Glutamatergic neuron (in vitro differentiated cells): ENCODE data around the gene ADA. TPM values are rescaled to one million over a fixed set of nuclear protein-coding genes. Genes with fewer than 3 reads are reported as not detected.

Experiments used
- DNase-seq: peaks from one replicate; pipeline ENCODE4 v3.0.0; 2022
- H3K27ac Mint-ChIP-seq: one replicate; pipeline ENCODE4 v1.8.0; 2020; ENCODE audit warnings: mild to moderate bottlenecking, mixed read lengths, inconsistent platforms; ENCODE audit not compliant: unreplicated experiment
- H3K27me3 Mint-ChIP-seq: one replicate; pipeline ENCODE4 v1.8.0; 2020; ENCODE audit warnings: mild to moderate bottlenecking, moderate library complexity, mixed read lengths, inconsistent platforms; ENCODE audit not compliant: unreplicated experiment
- H3K36me3 Mint-ChIP-seq: one replicate; pipeline ENCODE4 v1.8.0; 2020; ENCODE audit warnings: mild to moderate bottlenecking, mixed read lengths, inconsistent platforms; ENCODE audit not compliant: unreplicated experiment
- H3K4me1 Mint-ChIP-seq: one replicate; pipeline ENCODE4 v1.8.0; 2020; ENCODE audit warnings: mild to moderate bottlenecking, low read depth, mixed read lengths, inconsistent platforms; ENCODE audit not compliant: unreplicated experiment
- H3K4me3 Mint-ChIP-seq: one replicate; pipeline ENCODE4 v1.8.0; 2020; ENCODE audit warnings: mild to moderate bottlenecking, mixed read lengths, inconsistent platforms; ENCODE audit not compliant: unreplicated experiment
- H3K9me3 Mint-ChIP-seq: one replicate; pipeline ENCODE4 v1.8.0; 2020; ENCODE audit warnings: mild to moderate bottlenecking, moderate library complexity, mixed read lengths, inconsistent platforms; ENCODE audit not compliant: unreplicated experiment
- total RNA-seq: library from RNA; stranded (reverse); fragmentation: NEBNext Ultra II Directional; extraction: Animal tissue kit (Norgen Biotek cat#: 25700); gene quantifications from one replicate; pipeline ENCODE4 v1.2.1, GENCODE V29; 2021; ENCODE audit not compliant: unreplicated experiment
- TF ChIP-seq, protein P1 (sequence below): fragments of 200-600 bp; sonication (generic); IDR thresholded peaks from one replicate; pipeline ENCODE4 v1.5.0; 2021; ENCODE audit not compliant: partially characterized antibody, unreplicated experiment

ADA gene
- total RNA-seq, 1 donor from 2014 or later, result 3.1 TPM

- Mint-ChIP-seq H3K27me3 (peaks cover 3% of the 10 kb centered on the region), H3K9me3 (no peaks in the 10 kb centered on the region), H3K36me3 (no peaks in the 10 kb centered on the region), H3K4me3 (no peak overlapping the region), H3K4me1 (peaks cover 5% of the 10 kb centered on the region), H3K27ac (no peak overlapping the region)
- no peak for DNase-seq
- TF ChIP-seq, protein P1, sequence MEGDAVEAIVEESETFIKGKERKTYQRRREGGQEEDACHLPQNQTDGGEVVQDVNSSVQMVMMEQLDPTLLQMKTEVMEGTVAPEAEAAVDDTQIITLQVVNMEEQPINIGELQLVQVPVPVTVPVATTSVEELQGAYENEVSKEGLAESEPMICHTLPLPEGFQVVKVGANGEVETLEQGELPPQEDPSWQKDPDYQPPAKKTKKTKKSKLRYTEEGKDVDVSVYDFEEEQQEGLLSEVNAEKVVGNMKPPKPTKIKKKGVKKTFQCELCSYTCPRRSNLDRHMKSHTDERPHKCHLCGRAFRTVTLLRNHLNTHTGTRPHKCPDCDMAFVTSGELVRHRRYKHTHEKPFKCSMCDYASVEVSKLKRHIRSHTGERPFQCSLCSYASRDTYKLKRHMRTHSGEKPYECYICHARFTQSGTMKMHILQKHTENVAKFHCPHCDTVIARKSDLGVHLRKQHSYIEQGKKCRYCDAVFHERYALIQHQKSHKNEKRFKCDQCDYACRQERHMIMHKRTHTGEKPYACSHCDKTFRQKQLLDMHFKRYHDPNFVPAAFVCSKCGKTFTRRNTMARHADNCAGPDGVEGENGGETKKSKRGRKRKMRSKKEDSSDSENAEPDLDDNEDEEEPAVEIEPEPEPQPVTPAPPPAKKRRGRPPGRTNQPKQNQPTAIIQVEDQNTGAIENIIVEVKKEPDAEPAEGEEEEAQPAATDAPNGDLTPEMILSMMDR, result no peak
Observed at GRCh38 chr20:44572551-44573500, 78.7 kb downstream of the ADA start.

DNA sequence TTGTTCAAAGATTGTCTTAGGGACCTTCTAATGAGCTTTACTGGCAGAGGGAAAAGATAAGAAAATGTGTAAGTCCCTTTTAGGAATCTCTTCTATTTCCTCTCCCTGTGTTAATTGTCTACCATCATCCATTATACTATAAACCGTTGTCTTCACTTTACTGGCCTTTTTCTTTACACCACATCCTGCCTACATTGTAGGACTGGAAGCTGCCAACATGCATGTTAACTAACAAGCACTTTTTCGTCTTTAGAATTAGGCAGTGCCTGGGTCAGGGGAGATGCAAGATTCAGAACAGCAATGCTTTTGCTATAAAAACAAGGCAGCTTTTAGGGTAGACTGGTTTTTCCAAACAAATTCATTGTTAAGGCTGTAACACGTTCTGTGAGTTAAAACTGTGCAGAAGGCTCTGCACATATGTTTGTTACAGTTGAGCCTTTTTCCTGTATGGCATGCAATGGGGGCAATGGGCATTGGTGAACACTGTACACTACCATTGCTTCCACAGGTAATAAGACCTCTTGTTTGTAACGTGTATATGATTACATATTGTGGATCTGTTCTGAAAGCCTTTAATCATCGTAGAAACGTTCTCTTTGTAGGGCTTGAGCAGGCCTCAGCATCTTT is 80.0 kb downstream of the ADA start:
- H3K4me3 Mint-ChIP-seq, result no peak overlapping the region
- peaks cover 3% of the 10 kb centered on the region for H3K27me3 Mint-ChIP-seq
- no peaks in the 10 kb centered on the region for H3K9me3 Mint-ChIP-seq
- no peaks in the 10 kb centered on the region for H3K36me3 Mint-ChIP-seq
- no peak for DNase-seq
- TF ChIP-seq, protein P1, result no peak
- H3K27ac Mint-ChIP-seq, result no peak overlapping the region
- peaks cover 6% of the 10 kb centered on the region for H3K4me1 Mint-ChIP-seq

DNA sequence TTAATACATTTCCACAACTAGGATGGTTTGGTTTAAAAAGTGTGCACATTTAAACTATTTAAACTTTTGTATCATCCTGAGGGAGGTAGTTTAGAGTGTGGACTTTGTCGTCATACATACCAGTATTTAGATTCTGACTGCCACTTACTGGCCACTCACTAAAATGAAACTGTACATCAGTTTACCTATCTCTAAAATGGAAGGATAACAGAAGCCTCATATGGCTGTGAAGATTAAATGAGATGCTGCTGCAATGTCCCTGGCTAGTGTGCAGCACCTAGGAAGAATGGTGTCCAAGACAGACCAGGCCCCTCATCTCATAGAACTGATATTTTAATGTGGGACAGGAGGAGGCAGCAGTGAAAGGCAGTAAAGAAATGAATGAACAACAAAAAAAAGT is 81.1 kb downstream of the ADA start:
- TF ChIP-seq, protein P1, result no peak
- H3K9me3 Mint-ChIP-seq, result no peaks in the 10 kb centered on the region
- no peaks in the 10 kb centered on the region for H3K27me3 Mint-ChIP-seq
- no peak for DNase-seq
- no peak overlapping the region for H3K4me3 Mint-ChIP-seq
- H3K4me1 Mint-ChIP-seq, result peaks cover 1% of the 10 kb centered on the region
- H3K36me3 Mint-ChIP-seq, result no peaks in the 10 kb centered on the region
- H3K27ac Mint-ChIP-seq, result no peak overlapping the region

Other genes with a start within 250 kb of the ADA start
- 18.9 TPM for gene TTPAL, start 175.8 kb downstream of the ADA start, total RNA-seq
- gene SERINC3, start 129.6 kb downstream of the ADA start, total RNA-seq, result 125 TPM
- gene PKIG, start 69.1 kb downstream of the ADA start, total RNA-seq, result 42.0 TPM
- not detected for gene CCN5, start 63.7 kb upstream of the ADA start, total RNA-seq
- 0.22 TPM for gene KCNK15, start 94.2 kb upstream of the ADA start, total RNA-seq
- 96.1 TPM for gene RIMS4, start 158.8 kb upstream of the ADA start, total RNA-seq
- 181 TPM for gene YWHAB, start 234.0 kb upstream of the ADA start, total RNA-seq